GM18909 (cell line): ENCODE data around the gene KLRF2.

Source experiments
- ATAC-seq: cut with Tn5 transposase; IDR thresholded peaks from one replicate; pipeline ENCODE4 v1.9.1; 2021; ENCODE audit warnings: mild to moderate bottlenecking; ENCODE audit not compliant: unreplicated experiment, poor library complexity

KLRF2 gene

GRCh38 chr12:9932270-9932669, 51.0 kb downstream of the KLRF2 start, which contains the start of gene CLEC2A:
Gene CLEC2A (minus strand): TSS chr12:9932370. CDS start chr12:9932329, 41 bp downstream.
- no peak for ATAC-seq

DNA sequence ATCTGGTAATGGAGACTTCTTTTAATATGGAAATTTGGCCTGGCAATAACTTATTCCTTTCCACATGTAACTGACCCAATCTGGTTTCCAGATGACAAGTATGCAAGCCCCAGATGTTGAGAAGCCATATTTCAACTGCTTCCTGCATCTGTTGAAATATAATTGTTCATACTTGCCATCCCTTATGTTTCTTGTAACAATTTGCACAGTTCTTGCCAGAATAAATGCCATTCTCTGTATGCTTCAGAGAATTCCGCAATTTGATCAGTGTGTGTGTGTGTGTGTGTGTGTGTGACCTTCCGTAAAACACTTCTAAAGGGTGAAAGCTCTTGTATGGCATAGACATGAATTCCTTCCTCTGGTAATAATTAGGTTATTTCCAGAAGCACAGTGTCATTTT, 52.7 kb downstream of the KLRF2 start:
- no peak for ATAC-seq

DNA sequence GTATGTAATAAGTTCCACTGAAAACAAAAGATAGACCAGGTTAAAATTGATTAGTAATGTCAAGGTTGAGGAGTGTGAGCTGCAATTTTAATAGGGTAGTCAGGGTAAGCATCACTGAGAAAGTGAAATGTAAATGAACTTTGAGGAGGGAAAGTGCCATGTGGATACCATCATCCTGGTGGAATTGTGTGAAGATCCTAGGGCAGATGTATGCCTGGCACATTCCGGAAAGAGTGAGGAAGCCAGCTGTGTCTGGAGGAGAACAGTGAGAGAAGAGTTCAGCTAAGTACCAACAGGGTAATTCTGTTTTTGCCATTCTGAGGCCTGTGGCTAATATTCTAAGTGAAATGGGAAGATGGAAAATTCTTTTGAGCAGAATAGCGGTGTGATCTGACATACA, 53.7 kb downstream of the KLRF2 start:
- ATAC-seq = no peak

DNA sequence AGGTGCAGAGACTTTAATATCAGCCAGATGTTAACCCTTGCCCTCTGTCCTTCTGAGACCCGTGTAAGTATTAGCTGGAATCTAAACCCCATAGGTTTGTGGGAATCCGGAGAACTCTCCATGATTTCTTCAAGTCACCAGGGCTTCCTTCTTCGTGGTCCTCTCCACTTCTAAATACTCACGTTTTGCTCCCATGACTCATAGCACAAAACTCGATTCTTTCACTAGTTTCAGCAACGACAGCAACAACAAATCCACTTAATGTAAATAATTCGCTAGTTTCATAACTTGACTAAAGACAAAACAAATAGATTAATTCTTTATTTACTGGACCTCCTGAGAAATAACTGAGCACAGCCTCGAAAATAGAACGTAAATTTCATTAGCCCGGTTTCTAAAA, 55.3 kb downstream of the KLRF2 start:
- no peak for ATAC-seq

- ATAC-seq = no peak
Observed at GRCh38 chr12:9940375-9940774, 59.1 kb downstream of the KLRF2 start.

DNA sequence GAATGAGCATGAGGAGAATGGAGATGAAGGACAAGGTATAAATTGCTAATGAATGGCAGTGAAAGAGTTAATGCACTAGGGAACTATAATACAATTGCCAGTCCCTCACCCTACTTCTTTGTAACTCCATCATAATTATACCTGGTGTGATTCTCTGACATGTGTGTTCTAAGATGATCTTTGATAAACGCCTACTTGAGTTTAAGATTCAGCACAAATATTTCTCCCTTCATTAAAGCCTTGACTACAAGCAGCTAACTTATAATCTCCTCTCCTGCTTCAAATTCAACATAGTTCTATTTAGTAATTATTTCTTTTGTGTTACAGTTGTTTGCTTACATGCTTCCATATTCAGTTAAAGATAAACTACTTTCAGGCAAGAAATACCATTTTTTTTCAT, 60.5 kb downstream of the KLRF2 start:
- ATAC-seq = no peak

- ATAC-seq = no peak
Observed at GRCh38 chr12:9943240-9943639, 62.0 kb downstream of the KLRF2 start.

GRCh38 chr12:9944391-9944790, 63.1 kb downstream of the KLRF2 start:
- ATAC-seq = no peak
